Measurements from ENCODE around the gene DDX53.

DNA sequence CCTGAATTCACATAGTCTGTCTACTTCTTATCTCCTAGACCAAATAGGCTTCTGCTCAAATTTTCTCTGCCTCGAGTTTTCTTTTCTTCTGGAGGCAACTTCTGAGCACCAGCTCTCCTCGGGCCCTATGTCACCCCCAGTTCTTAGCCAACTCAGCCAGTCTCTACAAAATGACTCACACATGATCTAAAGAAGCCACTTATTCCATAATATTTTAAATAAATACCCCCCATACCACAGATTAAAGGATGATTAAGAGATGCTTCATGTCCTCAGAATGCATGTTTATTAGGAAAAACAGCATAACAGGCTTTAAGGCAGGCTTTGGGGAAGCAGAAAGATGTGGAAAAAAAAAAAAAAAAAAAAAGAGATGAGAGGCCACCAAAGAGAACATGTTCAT, 36.6 kb upstream of the DDX53 start:
- TF ChIP-seq POLR2A (IDR thresholded peaks at IDR 0.05), result no peak
- TF ChIP-seq, protein P1, sequence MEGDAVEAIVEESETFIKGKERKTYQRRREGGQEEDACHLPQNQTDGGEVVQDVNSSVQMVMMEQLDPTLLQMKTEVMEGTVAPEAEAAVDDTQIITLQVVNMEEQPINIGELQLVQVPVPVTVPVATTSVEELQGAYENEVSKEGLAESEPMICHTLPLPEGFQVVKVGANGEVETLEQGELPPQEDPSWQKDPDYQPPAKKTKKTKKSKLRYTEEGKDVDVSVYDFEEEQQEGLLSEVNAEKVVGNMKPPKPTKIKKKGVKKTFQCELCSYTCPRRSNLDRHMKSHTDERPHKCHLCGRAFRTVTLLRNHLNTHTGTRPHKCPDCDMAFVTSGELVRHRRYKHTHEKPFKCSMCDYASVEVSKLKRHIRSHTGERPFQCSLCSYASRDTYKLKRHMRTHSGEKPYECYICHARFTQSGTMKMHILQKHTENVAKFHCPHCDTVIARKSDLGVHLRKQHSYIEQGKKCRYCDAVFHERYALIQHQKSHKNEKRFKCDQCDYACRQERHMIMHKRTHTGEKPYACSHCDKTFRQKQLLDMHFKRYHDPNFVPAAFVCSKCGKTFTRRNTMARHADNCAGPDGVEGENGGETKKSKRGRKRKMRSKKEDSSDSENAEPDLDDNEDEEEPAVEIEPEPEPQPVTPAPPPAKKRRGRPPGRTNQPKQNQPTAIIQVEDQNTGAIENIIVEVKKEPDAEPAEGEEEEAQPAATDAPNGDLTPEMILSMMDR (IDR thresholded peaks at IDR 0.05), result no peak

Measured in ovary (tissue), 3 donors.